Gastroesophageal sphincter (tissue), 3 donors: Measurements from ENCODE around the gene ZCCHC24.

Source experiments
- EP300 ChIP-seq: sonication (generic); formaldehyde crosslinking; IDR thresholded peaks from one replicate; pipeline ENCODE4 v1.6.1; 2017; ENCODE audit warnings: antibody characterized with exemption, mild to moderate bottlenecking
- POLR2A ChIP-seq, 2 donors: fragments of 450-650 bp; IDR thresholded peaks; one replicate each; pipeline ENCODE4 v1.6.1; 2017; ENCODE audit warnings: antibody characterized with exemption in 2 of 2, mild to moderate bottlenecking in 2 of 2, moderate library complexity in 1 of 2
- POLR2AphosphoS5 ChIP-seq: sonication (generic); formaldehyde crosslinking; IDR thresholded peaks from one replicate; pipeline ENCODE4 v1.6.1; 2017; ENCODE audit warnings: antibody characterized with exemption
- TF ChIP-seq, protein P1 (sequence below), 4 experiments: fragments of 200-600 bp in 2 of 4; fragments of 450-650 bp in 2 of 4; sonication (generic) in 1 of 4; IDR thresholded peaks; one replicate each; pipeline ENCODE4 v1.5.1; 2017 to 2019; ENCODE audit warnings: antibody characterized with exemption in 4 of 4, mild to moderate bottlenecking in 2 of 4, moderate library complexity in 2 of 4

DNA sequence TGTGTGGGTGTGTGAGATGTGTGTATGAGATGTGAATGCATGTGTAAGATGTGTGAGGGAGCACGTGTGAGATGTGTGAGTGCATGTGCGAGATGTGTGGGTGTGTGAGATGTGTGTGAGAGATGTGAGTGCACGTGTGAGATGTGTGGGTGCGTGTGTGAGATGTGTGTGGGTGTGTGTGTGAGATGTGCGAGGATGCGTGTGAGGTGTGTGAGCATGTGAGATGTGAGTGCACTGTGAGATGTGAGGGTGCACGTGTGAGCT is 67.1 kb downstream of the ZCCHC24 start:
- TF ChIP-seq, protein P1, sequence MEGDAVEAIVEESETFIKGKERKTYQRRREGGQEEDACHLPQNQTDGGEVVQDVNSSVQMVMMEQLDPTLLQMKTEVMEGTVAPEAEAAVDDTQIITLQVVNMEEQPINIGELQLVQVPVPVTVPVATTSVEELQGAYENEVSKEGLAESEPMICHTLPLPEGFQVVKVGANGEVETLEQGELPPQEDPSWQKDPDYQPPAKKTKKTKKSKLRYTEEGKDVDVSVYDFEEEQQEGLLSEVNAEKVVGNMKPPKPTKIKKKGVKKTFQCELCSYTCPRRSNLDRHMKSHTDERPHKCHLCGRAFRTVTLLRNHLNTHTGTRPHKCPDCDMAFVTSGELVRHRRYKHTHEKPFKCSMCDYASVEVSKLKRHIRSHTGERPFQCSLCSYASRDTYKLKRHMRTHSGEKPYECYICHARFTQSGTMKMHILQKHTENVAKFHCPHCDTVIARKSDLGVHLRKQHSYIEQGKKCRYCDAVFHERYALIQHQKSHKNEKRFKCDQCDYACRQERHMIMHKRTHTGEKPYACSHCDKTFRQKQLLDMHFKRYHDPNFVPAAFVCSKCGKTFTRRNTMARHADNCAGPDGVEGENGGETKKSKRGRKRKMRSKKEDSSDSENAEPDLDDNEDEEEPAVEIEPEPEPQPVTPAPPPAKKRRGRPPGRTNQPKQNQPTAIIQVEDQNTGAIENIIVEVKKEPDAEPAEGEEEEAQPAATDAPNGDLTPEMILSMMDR (IDR thresholded peaks at IDR 0.05) = no peak
- TF ChIP-seq POLR2AphosphoS5 (no peak), POLR2A (IDR thresholded peaks at IDR 0.05) (no peak), EP300 (no peak)
